Measurements from ENCODE around the gene THSD7B.
"Not testable (repeated sequence)": the region's sequence is repeated elsewhere in the genome, so short reads cannot be mapped to it uniquely, and the experiment has no call there.

THSD7B gene

DNA sequence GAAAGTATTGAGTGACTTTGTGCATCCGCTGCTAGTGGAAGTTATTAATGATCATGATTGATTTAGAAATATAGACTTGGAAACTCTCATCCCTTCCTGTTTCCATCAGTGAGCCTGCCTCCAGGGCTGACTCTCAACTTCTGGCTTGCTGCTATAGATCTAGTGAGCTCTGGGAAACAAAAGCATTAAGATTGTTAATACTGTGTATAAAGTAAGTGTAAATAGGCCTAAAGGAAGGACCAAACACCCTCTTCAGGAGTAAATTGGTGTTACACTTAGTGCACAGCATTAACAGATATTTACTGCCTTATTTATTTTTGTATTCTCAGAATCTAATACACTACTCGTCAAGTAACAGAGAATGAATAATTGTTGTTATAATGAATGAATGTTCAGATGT lies 285.6 kb downstream of the THSD7B start:
- no peak for DNase-seq

DNA sequence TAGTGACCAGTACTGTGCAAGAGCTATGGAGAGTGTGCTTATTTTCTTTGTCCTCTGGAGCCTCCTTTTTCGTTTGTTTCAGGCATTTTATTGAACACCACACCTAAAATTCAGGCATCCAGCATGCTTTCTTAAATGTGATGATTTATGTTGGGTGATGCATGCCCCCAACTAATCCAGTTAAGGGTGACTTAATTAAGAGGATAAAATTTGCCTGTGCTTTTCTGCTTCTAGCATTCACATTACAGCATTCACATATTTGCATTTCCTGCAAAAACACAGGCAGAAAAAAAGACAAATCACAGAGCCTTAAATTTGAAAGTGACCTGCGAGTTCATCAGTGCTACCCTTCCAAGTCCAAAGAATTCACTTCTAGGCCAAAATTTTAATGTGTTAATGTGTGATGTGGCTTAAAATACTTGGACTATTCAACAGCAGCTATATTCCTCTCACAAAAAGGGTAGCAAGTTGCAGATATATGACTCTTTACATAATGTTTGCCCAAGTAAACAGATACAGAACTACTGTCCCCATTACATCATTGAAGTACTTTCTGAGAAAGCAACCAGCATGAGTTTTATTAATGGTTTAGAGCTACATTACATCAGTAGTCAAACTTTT lies 286.5 kb downstream of the THSD7B start:
- no peak for DNase-seq

DNA sequence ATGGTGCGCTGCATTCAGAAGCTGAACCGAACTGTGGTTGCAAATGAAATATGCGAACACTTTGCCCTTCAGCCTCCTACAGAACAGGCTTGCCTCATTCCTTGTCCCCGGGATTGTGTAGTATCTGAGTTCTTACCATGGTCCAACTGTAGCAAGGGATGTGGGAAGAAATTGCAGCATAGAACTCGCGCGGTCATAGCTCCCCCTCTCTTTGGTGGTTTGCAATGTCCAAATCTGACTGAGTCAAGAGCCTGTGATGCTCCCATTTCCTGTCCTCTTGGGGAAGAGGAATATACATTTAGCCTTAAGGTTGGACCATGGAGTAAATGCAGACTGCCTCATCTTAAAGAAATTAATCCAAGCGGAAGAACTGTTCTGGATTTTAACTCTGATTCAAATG lies 291.4 kb downstream of the THSD7B start:
- no peak for DNase-seq

DNA sequence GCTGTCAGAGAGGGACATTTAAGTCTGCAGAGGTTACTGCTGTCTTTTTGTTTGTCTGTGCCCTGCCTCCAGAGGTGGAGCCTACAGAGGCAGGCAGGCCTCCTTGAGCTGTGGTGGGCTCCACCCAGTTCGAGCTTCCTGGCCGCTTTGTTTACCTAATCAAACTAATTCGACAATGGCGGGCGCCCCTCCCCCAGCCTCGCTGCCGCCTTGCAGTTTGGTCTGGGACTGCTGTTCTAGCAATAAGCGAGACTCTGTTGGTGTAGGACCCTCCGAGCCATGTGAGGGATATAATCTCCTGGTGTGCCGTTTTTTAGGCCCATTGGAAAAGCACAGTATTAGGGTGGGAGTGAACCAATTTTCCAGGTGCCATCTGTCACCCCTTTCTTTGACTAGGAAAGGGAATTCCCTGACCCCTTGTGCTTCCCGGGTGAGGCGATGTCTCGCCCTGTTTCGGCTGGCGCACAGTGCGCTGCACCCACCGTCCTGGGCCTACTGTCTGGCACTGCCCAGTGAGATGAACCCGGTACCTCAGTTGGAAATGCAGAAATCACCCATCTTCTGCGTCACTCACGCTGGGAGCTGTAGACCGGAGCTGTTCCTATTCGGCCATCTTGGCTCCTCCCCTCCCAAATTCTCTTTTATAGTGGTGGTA lies 310.9 kb downstream of the THSD7B start:
- not testable (repeated sequence) for DNase-seq

DNA sequence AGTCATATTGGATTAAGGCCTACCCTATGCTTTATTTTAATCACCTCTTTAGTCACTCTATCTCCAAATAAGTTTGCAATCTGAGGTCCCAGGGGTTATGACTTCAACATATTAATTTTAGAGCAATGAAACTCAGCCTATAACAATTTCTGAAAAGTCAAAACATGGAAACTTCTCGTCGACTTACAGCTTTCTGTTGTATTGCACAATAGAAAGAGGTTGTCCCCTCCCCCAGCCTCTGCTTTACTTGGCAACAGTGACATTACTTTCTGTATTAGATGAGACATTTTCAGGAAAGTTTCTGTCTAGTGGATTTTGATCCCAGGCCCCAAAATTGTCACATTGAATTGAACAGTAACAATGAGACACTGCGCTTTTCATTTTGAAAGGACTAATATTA lies 326.4 kb downstream of the THSD7B start:
- no peak for DNase-seq

DNA sequence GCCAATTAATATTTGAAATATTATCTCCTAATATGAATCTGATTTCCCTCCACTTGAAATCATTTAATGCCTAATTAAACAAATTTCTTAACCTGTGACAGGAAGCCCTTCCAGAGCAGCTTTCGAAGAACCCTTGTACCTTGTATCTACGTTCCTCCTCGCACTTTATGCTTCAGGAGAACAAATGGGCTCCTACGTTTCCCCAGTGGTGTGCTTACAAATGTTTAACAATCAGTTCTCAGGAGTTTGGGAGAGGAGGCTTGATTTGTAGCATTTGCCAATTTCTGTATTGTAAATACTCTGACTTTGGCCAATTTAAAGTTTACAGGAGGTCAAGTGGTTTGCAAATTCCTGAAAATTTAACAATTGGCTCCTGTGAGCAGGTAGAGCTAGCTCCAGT lies 327.8 kb downstream of the THSD7B start:
- DNase-seq = no peak

DNA sequence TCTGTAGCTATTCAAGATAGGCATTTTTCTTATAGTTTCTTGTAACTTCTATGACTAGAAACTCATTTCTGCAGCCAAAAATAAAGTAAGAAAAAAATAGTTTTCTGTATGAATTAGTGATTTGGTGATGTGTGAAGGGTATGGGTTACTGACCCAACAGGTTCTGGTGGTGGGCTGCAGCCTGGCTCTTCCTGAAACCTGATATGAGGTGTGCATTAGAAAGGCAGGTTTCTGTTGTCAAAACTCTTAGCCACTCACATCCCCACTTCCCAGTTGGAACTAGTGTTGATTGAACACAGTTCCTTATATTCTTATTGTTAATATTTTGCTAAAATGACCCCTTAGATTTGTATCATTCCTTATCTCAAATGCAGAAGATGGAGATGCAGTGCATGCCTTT lies 330.8 kb downstream of the THSD7B start:
- DNase-seq = no peak

DNA sequence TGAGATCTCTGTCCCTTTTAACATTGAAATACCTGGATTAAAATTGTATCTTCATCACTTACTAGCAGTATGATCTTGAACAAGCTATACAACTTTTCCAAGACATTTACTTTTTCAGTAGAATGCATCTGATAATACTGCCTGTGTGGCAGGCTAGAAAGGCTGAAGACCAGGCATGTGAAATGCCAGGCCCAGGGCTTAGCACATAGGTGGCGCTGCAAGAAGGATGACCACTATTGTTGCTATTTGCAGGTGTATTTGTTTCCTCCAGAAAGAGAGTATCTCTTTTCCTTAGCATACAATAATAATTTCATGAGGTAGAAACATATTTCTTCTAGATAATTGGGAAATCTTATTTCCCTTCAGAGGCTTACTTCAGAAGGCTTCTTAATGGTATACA lies 331.3 kb downstream of the THSD7B start:
- DNase-seq = no peak

DNA sequence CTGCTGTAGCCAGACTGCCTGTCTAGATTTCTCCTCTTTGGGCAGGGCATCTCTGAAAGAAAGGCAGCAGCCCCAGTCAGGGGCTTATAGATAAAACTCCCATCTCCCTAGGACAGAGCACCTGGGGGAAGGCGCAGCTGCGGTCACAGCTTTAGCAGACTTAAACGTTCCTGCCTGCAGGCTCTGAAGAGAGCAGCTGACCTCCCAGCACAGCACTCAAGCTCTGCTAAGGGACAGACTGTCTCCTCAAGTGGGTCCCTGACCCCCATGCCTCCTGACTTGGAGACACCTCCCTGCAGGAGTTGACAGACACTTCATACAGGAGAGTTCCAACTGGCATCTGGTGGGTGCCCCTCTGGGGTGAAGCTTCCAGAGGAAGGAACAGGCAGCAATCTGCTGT lies 336.5 kb downstream of the THSD7B start:
- DNase-seq = not testable (repeated sequence)

DNA sequence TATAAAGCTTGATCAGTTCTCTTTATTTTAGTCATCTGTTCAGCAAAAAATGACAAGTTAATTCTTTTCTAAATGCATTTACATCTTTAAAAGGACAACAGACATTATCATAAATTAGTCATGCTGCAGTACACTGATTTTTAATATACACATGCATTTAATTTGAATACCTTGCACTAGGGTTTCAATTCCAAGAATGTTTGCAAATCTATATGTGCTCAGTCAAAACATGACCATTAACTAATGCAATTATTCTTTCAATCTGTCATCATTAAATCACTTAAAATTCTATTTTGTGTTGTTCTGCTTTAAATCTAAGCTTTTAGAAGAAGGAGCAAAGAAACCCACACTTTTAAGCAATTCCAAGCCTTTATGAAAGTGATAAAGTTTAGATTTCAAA lies 342.6 kb downstream of the THSD7B start:
- no peak for DNase-seq

DNA sequence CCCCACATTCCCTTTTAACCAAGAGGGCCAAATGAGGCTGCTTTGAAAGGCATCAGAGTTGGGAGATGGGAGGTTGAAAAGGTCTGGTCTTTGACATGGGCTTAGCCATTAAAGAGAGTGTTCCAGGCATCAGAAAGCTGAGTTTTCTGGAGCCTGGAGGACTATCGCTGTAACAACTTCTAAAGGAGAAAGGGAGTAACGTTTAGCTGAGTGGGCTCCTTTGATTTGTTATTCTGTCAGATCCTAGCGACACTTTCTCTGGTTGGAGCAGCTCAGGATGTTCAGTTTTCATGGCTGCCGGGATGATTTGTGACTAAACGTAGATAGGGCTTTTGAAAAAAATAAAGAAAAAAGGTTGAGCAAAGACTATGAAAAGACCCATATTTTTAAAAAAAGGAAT lies 346.6 kb downstream of the THSD7B start:
- DNase-seq = no peak

DNA sequence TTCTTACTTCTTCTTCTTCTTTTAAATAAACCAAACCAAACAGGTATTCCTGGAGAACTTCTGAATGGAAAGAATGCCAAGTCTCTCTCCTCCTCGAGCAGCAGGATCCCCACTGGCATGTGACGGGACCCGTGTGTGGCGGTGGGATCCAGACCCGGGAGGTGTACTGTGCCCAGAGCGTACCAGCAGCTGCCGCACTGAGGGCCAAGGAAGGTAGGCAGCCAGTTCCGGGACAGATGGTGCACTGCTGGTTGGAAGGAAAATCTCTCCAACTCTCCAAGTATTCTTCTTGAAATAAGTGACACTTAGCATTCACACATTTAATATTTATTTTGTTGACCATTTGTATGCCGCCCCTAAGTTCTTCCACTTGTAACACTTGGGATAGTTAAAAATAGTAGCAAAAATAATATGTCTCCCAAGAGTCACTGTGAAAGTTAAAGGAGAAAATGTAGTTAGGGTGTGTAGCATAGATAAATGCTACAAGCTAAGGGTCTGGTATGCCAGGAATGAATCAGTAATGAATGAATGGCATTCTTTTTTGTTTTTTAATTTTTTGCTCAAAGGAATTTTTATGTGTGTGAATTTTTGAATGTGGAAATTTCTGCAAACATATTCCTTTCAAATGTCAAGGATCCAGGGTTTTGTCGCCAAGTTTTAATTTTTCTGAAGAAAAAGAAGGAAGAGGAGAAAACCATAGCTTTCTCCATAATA lies 349.9 kb downstream of the THSD7B start:
- DNase-seq = no peak

DNA sequence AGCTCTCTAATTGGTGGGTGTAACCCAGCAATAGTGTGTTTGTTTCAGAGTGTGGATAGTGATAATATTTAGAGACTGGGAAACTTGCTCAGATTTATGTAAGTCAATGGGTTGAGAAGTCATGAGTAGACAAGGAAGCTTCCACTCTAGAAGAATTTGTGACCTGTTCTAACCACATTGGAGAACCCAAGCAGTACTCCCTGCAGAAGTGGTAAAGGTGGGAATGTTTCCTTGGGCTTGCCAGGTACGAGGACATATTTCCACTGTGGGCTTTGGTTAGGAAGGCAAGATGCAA lies 350.4 kb downstream of the THSD7B start:
- DNase-seq = no peak

DNA sequence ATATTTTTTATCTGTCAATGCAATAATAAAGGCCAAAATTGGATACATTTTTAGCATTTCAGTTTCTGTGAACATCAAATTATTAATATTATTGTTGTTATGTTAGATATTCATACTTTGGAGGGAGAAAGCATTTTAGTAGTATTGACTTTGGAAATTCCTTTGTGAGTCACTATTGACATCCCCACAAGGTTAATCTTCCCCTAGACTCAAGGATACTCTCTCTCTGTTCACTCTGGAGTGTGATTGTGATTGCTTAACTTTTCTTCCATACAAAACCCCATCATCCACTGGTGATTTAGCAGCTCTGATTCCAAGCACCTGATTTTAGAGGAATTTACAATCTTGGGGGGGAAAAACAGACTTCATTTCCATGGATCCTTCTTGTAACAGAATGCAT lies 352.0 kb downstream of the THSD7B start:
- DNase-seq = no peak

DNA sequence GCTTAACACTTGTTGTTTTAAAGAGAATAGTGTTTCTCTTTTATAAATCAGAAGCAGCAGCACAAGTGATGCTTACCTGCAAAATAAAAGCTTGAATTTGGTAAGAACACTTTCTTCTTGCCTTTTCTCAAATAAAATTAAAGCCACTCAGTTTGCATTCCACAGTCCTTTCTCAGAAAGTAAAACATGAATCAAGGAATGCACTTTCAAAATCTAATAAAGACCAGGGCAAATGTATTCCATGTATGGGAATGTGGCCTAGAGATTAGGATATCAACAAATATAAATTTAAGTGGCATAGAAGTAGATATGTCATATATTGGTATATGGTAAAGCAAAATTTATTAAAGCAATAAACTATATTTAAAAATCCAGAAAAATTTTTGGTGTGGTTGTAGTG lies 352.8 kb downstream of the THSD7B start:
- no peak for DNase-seq

DNA sequence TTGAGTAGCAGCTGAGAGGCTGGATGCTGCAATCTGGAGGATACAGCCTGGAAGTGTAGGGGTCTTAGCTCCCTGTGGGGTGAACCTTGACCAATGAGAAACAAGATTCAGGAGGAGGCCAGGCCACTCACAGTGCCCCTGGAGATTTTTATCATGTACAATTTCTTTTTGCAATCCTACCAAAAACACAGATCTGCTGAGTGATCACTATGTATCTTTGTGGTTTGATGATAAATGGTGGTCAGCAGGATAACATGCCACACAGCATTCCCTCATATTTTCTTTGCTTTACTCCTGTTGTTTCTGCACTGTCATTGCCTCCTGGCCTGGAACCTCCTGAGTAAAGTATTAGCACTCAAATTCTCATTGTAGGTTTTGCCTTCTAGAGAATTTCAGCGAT lies 357.9 kb downstream of the THSD7B start:
- DNase-seq = no peak

DNA sequence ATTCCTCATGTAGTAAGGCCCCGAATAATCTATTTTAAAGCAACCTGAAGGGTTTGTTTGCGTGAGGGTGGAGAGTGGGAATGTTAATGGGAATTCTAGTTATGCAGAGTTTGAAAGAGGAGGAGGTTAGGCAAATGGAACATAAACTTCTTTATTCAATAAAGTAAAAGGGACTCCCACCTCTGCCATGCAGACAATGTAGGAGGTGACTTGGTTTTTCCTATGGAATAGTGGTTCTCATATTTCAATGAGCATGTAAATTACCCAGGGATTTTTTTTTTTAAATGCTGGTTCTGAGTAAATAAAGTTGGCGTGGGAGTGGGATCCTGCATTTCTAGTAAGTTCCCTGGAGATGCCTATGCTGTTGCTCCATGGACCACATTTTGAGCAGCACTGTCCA lies 367.9 kb downstream of the THSD7B start:
- DNase-seq = no peak

DNA sequence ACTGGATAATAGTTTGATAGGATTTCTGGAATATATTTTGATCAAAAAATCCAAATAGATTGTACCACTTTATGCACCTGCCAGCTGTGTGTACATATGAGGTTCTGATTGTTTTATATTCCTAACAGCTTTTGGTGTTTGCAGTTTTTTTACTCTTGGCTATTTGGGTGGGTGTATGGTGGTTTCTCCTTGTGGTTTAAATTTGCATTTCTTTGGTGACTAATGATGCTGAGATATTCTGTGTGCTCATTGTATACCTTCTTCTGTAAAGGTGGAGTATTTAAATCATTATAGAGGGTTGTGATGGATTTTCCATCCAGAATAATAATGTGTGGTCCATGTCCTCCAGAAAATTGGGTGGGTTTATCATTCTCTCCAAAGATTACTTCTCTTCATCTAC lies 372.9 kb downstream of the THSD7B start:
- no peak for DNase-seq

DNA sequence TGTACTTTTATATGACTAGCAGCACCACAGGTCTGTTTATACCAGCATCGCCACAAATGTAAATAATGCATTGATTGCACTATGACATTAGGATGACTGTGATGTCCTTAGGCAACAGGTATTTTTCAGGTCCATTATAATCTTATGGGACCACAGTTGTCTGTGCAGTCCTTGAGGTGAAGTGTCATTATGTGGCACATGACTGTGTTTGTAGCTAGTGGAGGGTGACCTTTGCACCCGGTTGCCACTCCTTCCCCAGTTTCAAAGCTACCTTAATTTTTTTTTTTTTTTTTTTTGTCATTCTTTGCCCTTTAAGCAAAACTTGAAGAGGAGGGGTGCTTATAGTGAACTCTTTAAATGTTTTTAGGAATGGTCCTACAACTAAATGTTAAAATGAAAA lies 386.4 kb downstream of the THSD7B start:
- no peak for DNase-seq

DNA sequence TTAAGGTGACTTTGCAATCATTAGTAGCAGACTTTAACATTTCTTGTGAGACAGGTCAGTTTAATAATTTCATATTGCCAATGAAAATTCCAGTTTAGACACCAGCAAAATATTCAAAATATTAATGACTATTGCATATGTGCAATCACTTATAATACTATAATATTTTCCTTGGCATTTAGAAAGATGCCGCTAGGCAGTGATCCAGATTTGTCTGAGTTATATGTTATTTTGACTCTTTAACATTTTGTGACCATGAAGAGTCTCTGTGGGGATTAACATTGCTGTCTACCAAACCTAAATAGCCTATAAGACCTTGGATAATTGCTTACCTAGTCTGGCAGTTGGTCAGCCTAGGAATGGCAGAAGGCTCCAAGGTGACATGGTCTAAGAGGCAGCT lies 389.6 kb downstream of the THSD7B start:
- no peak for DNase-seq

DNA sequence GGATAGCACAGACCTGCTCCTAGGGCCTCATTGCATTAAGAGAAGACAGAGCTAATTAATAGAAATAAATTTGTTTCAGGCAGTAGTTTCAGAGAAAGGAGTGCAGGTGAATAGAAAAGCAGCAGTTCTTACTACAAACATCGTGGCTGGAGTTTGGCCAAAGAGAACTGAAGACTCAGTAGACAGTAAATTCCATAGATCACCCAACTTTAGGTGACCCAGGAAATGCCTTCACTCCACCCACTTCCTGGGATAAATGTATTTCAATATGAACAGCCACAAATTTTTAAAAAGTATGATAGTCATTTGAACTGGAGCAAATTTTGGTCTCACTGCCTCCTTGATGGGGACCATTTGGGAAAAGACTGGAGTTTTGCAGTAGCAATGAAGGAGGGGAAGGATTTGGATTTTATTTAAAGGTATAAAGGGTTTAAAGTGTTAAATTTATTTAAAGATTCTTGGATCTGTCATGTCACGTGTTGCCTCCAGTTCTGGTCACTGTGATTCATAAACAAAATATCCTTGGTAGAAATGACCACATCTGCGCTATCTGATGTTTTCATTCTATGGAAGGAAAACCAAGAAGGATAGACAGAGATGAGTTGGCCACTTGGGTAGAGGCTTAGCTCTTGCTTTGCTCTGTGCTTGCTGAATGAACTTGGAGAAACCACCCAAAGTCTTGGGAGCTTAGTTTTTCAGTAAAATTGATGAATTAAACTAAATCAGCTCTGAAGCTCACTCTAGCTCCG lies 390.2 kb downstream of the THSD7B start:
- DNase-seq = no peak

DNA sequence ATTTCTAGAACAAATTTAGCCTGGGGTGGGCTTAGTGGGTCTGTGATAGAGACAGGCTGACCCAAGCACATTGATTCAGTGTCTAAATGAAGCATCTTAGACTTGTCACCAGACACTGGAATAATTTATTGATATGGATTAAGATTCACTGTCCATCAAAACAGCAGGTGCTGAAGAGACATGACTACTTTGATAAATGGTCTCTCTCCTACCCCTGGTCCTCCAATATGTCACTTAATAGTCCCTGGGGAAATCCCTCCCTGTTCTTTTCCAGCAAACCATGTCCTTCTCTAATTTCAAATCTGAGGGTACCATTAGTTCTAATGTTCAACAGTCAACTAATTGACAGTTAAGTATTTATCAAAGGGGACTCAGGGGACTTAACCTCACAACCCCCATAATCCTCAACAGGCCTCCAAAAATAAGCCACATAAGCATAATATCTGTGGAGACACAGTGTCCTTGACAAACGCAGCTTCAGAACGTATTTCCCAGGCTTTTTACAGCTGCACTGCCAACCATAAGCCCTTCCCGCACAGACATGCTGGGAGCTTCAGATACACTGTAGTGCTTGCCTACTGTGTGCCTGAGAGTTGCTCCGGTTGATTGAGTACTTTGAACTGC lies 391.0 kb downstream of the THSD7B start:
- no peak for DNase-seq

DNA sequence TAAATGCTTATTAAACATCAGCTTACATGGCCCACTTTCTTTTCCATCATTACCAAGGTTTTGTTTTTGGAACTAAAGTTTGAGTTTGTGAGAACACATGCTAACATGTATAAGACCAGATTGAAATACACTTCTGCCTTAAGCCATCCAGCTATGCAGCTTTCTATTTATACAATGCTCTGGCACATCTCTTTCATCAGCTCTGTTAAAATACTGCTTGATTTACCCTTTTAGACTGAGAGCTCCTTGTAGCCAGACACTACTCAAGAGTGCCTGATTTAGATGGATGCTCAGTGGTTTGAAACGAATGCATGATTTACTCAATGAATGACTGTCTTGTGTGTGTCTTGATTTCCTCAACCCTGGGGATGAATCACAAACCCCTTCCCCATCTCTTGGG lies 392.5 kb downstream of the THSD7B start:
- DNase-seq = no peak

DNA sequence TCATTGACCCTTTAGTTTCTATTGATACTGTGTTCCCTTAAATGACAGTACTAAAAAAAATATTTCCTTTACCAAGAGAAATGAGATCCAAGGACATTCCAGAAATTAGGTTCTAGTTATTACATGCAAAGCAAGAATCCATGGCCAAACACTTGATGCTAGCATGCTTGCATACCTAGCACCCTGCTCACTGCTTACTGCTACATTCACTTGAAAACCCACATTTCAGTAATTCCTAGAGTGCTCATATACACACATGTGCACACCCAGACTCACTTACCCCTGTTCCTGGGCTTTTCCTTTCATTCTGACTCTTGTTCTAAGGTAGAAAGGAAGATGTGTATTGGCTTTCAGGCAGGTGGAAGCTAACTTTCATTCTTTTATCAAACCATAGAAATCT lies 395.9 kb downstream of the THSD7B start:
- DNase-seq = no peak
